K562 (cell line): ENCODE measurements around the gene FAM168B. TPM values are rescaled to one million over a fixed set of nuclear protein-coding genes. Genes with fewer than 3 reads are reported as not detected.

Source experiments
- ATAC-seq: fragments of 200-7000 bp; cut with Tn5 transposase; 3 replicates; pipeline ENCODE4 v1.9.1; 2020; ENCODE audit warnings: moderate library complexity
- BruUV-seq: library from RNA; stranded (reverse); fragments of 400-500 nt; replicated peaks from 2 replicates; lab custom pipeline; 2021; lab: Mats Ljungman, UMichigan
- CTCF ChIA-PET: fragments of 300-600 bp; formaldehyde crosslinking; extraction: SDS; loops from one replicate; lab custom pipeline; 2021; ENCODE audit warnings: low intra/inter-chr PET ratio; lab: Yijun Ruan, JAX
- POLR2A ChIA-PET: fragments of 300-600, 350-650 bp; sonication (Branson Sonifier 250); formaldehyde crosslinking; extraction: SDS; loops from one replicate; lab custom pipeline; 2021; ENCODE audit warnings: antibody characterized with exemption, inconsistent platforms; lab: Yijun Ruan, JAX
- DNase-seq, 4 experiments: peaks; one replicate each; pipeline versions ENCODE4 v3.0.0 to v3.0.0-alpha.2; 2011 to 2018; ENCODE audit warnings: low spot score in 3 of 4, mixed read lengths in 3 of 4; ENCODE audit errors: extremely low read depth in 1 of 4
- FAIRE-seq: peaks from 2 replicates; lab custom pipeline; 2011; peaks lifted over from hg19 to GRCh38; lab: Jason Lieb, UNC
- H2AFZ ChIP-seq: 2 replicates; pipeline ENCODE4 v1.6.0; 2011; ENCODE audit warnings: low read depth, low read length, control low read depth, inconsistent platforms
- H3K27ac ChIP-seq: fragments of 200-600 bp; 3 replicates; pipeline ENCODE4 v1.8.0; 2011; ENCODE audit warnings: low read depth, mild to moderate bottlenecking, control low read depth, inconsistent platforms, low read length, moderate library complexity, mixed read lengths; ENCODE audit errors: extremely low read depth
- H3K27me3 ChIP-seq, 2 experiments: fragments of 300-600 bp in 1 of 2; 2 replicates in 1 of 2; 3 replicates in 1 of 2; pipeline versions ENCODE4 v1.6.0 to v1.8.0; 2011; ENCODE audit warnings: inconsistent platforms in 2 of 2, low read length in 2 of 2, mild to moderate bottlenecking in 1 of 2, mixed read lengths in 1 of 2, moderate library complexity in 1 of 2; ENCODE audit not compliant: control insufficient read depth in 2 of 2, insufficient read depth in 2 of 2
- H3K36me3 ChIP-seq: fragments of 300-600 bp; 3 replicates; pipeline ENCODE4 v1.8.0; 2011; ENCODE audit warnings: mild to moderate bottlenecking, low read length, inconsistent platforms; ENCODE audit not compliant: control insufficient read depth, insufficient read depth
- H3K4me1 ChIP-seq, 2 experiments: fragments of 200-600 bp in 1 of 2; replicated peaks in 1 of 2; 2 replicates in 1 of 2; 3 replicates in 1 of 2; pipeline versions ENCODE4 v1.5.1 to v1.8.0; 2011; ENCODE audit warnings: inconsistent platforms in 2 of 2, low read length in 2 of 2, mild to moderate bottlenecking in 1 of 2, mixed read lengths in 1 of 2, moderate library complexity in 1 of 2; ENCODE audit not compliant: control insufficient read depth in 2 of 2, insufficient read depth in 2 of 2
- H3K4me2 ChIP-seq: 2 replicates; pipeline ENCODE4 v1.6.1; 2011; ENCODE audit warnings: low read length, control low read depth, inconsistent platforms, mixed read lengths; ENCODE audit not compliant: insufficient read depth
- H3K4me3 ChIP-seq: fragments of 200-600 bp; sonication (generic), shearing (Covaris generic); 2 replicates; pipeline ENCODE4 v1.5.1; 2016; ENCODE audit warnings: control low read depth, inconsistent platforms
- H3K79me2 ChIP-seq: fragments of 200-600 bp; 3 replicates; pipeline ENCODE4 v1.8.0; 2011; ENCODE audit warnings: low read length, inconsistent platforms; ENCODE audit not compliant: control insufficient read depth, insufficient read depth
- H3K9ac ChIP-seq, 2 experiments: 2 replicates each; pipeline versions ENCODE4 v1.6.0 to v1.6.1; 2011; ENCODE audit warnings: low read depth in 2 of 2, low read length in 2 of 2, control low read depth in 1 of 2, inconsistent platforms in 1 of 2, mild to moderate bottlenecking in 1 of 2, mixed read lengths in 1 of 2; ENCODE audit not compliant: insufficient read depth in 1 of 2
- H3K9me1 ChIP-seq: one replicate; pipeline ENCODE4 v1.6.0; 2011; ENCODE audit warnings: inconsistent platforms, mild to moderate bottlenecking, low read length, moderate library complexity; ENCODE audit not compliant: control insufficient read depth, insufficient read depth
- H3K9me3 ChIP-seq: replicated peaks from 2 replicates; pipeline ENCODE4 v1.5.1; 2011; ENCODE audit warnings: low read depth, low read length, inconsistent platforms; ENCODE audit not compliant: control insufficient read depth, insufficient read depth
- H4K20me1 ChIP-seq: replicated peaks from 2 replicates; pipeline ENCODE4 v1.6.1; 2011; ENCODE audit warnings: low read length, inconsistent platforms, mixed read lengths; ENCODE audit not compliant: control insufficient read depth, insufficient read depth
- ARHGAP35 ChIP-seq: fragments of 450-650 bp; IDR thresholded peaks from 2 replicates; pipeline ENCODE4 v1.6.1; 2018; ENCODE audit not compliant: partially characterized antibody
- ARID2 ChIP-seq: fragments of 450-650 bp; IDR thresholded peaks from 2 replicates; pipeline ENCODE4 v1.6.1; 2017; ENCODE audit warnings: antibody characterized with exemption, mild to moderate bottlenecking
- BDP1 ChIP-seq: IDR thresholded peaks from 3 replicates; pipeline ENCODE4 v1.6.1; 2011; ENCODE audit not compliant: insufficient read length, insufficient read depth
- CBFA2T3 ChIP-seq: fragments of 450-650 bp; IDR thresholded peaks from 2 replicates; pipeline ENCODE4 v1.6.1; 2017
- CHD1 ChIP-seq: fragments of 200-600 bp; sonication (generic); IDR thresholded peaks from one replicate; pipeline ENCODE4 v1.6.1; 2012; ENCODE audit warnings: mild to moderate bottlenecking, moderate library complexity, low read length, inconsistent platforms
- CXXC5 ChIP-seq: fragments of 250-450 bp; sonication (Bioruptor Pico); IDR thresholded peaks from 2 replicates; pipeline ENCODE4 v1.8.0; 2022; ENCODE audit warnings: inconsistent platforms, mild to moderate bottlenecking, moderate library complexity
- JUND ChIP-seq, 2 experiments: IDR thresholded peaks; 2 replicates in 1 of 2; 3 replicates in 1 of 2; pipeline ENCODE4 v1.6.1; 2011; ENCODE audit warnings: borderline replicate concordance in 2 of 2, low read depth in 2 of 2, low read length in 2 of 2, improper control_type of control experiment in 1 of 2, missing biosample characterization in 1 of 2, missing genetic modification characterization in 1 of 2, missing genetic modification reagents in 1 of 2
- MED1 ChIP-seq: sonication (generic); formaldehyde crosslinking; IDR thresholded peaks from 2 replicates; pipeline ENCODE4 v1.8.1; 2023; ENCODE audit warnings: missing genetic modification reagents, borderline replicate concordance
- MTA2 ChIP-seq: fragments of 450-650 bp; IDR thresholded peaks from 2 replicates; pipeline ENCODE4 v1.6.1; 2016; ENCODE audit warnings: low read depth
- RBBP5 ChIP-seq: fragments of 200-600 bp; sonication (generic); IDR thresholded peaks from 2 replicates; pipeline ENCODE4 v1.6.1; 2012; ENCODE audit warnings: borderline replicate concordance, mild to moderate bottlenecking, low read length, control low read depth, inconsistent platforms; ENCODE audit not compliant: insufficient read depth, poor library complexity, severe bottlenecking
- U2AF2 ChIP-seq: fragments of 200-400 bp; formaldehyde crosslinking; optimal IDR thresholded peaks from 2 replicates; pipeline ENCODE3; 2017; ENCODE audit warnings: low read depth, mild to moderate bottlenecking, low read length
- XRCC5 ChIP-seq: fragments of 200-400 bp; formaldehyde crosslinking; IDR thresholded peaks from 2 replicates; pipeline ENCODE4 v1.6.1; 2017; ENCODE audit warnings: low read depth, mild to moderate bottlenecking, low read length
- ZNF324 ChIP-seq: fragments of 250-450 bp; sonication (Bioruptor Pico); IDR thresholded peaks from 2 replicates; pipeline ENCODE4 v1.4.0; 2020; ENCODE audit warnings: mild to moderate bottlenecking
- ZNF57 ChIP-seq: fragments of 450-650 bp; formaldehyde crosslinking; IDR thresholded peaks from 2 replicates; pipeline ENCODE4 v1.4.0; 2020; ENCODE audit warnings: mild to moderate bottlenecking, moderate library complexity
- ZSCAN32 ChIP-seq: fragments of 450-650 bp; formaldehyde crosslinking; IDR thresholded peaks from 2 replicates; pipeline ENCODE4 v1.4.0; 2020; ENCODE audit warnings: mild to moderate bottlenecking, moderate library complexity
- WGBS: fragments of 100-300 bp; shearing (Covaris generic); methylation state at CpG from one replicate; pipeline ENCODE4 v1.1.6; 2016; ENCODE audit warnings: low coverage, mixed read lengths; ENCODE audit not compliant: insufficient coverage; ENCODE audit errors: missing lambda C conversion rate; 5-methylcytosine and 5-hydroxymethylcytosine counted together
- in situ Hi-C: fragments of 300-500 bp; cut with MboI; formaldehyde crosslinking; loops from 4 replicates; pipeline ENCODE4 v1.15.0; 2018; ENCODE audit warnings: inconsistent platforms, mixed read lengths
- intact Hi-C: fragments of 100-400 bp; cut with micrococcal nuclease; formaldehyde crosslinking; loops from 2 replicates; pipeline ENCODE4 v1.14.2; 2022
- polyA plus RNA-seq, 8 experiments: library from polyadenylated mRNA; depleted of rRNA in 4 of 8; stranded (reverse) in 5 of 8; unstranded in 3 of 8; fragments of >200 nt; fragmentation: Nextera tagmentation in 2 of 8; fragmentation: Illumina TruSeq in 1 of 8; extraction: Ambion mirVana in 2 of 8; extraction: Trizol in 1 of 8; gene quantifications; 2 replicates each; pipeline versions ENCODE4 v1.2.1 to v1.2.3, GENCODE V29; 2011 to 2014; ENCODE audit warnings: inconsistent platforms in 1 of 8, missing spikeins in 1 of 8
- total RNA-seq, 7 experiments: library from RNA; depleted of rRNA in 6 of 7; stranded (reverse); fragments of >200 nt in 6 of 7; fragmentation: Illumina TruSeq in 2 of 7; extraction: Trizol in 2 of 7; gene quantifications; 2 replicates each; pipeline versions ENCODE4 v1.2.1 to v1.2.3, GENCODE V29; 2011 to 2021; ENCODE audit warnings: low replicate concordance in 1 of 7
- TF ChIP-seq, protein P1 (sequence below): sonication (generic); formaldehyde crosslinking; IDR thresholded peaks from 2 replicates; pipeline ENCODE4 v1.8.0; 2022; ENCODE audit warnings: missing genetic modification reagents, mild to moderate bottlenecking, borderline replicate concordance
- TF ChIP-seq, protein P2 (sequence below): sonication (generic); formaldehyde crosslinking; IDR thresholded peaks from 2 replicates; pipeline ENCODE4 v1.8.0; 2022; ENCODE audit warnings: missing genetic modification reagents, mild to moderate bottlenecking, borderline replicate concordance
- TF ChIP-seq, protein P3 (sequence below): IDR thresholded peaks from 2 replicates; pipeline ENCODE4 v1.6.1; 2011; ENCODE audit warnings: borderline replicate concordance, low read depth, mild to moderate bottlenecking, moderate library complexity, low read length; ENCODE audit not compliant: insufficient read depth, poor library complexity, severe bottlenecking

The FAM168B gene
- total and polyA plus RNA-seq, 9 of the 15 experiments (the other 6 are each of a cell fraction or from before 2014, with no cell fraction given) = 3.3 to 76.0 (median 46.1) TPM

DNA sequence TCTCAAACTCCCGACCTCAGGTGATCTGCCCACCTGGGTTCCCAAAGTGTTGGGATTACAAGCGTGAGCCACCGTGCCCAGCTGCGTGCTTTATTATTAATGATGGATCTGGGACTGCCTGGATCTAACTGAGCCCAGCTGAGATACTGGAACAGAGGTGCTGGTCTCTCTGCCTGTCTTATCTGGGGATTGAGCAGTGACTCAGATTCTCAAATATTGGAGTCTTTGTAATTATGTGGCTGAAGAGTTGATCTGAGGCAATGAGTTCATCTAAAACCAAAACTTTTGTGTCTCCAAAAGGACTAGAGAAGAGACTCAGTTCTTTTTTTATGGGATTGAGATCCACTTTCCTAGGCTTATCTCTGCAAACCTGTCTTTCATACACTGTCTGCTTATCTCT, 28.2 kb upstream of the FAM168B start:
- Histone ChIP-seq H3K4me1 (no peaks in the 10 kb centered on the region), H2AFZ (no peak overlapping the region), H3K27me3 (no peaks in the 10 kb centered on the region), H3K9ac (no peak overlapping the region), H3K27ac (no peak overlapping the region), H3K79me2 (peaks cover 65% of the 10 kb centered on the region), H4K20me1 (peaks cover 6% of the 10 kb centered on the region; the same call in 1 of the 2 replicates), H3K9me1 (peaks cover 9% of the 10 kb centered on the region), H3K9me3 (no peaks in the 10 kb centered on the region), H3K36me3 (peaks cover 58% of the 10 kb centered on the region), H3K4me2 (no peak overlapping the region), H3K4me3 (no peak overlapping the region)
- in situ Hi-C loops (no loop called here), intact Hi-C loops (no loop called here)
- BruUV-seq = no TSS peak
- CTCF ChIA-PET = no interaction called here
- POLR2A ChIA-PET = interaction anchor here (0.5 kb wide), 1 partner anchor 40 kb away, joined by 3 read pairs; no protein-coding TSS in a partner anchor
- WGBS = 92% methylated on average over 4 of the region's 4 CpGs
- ATAC-seq (no peak), FAIRE-seq (no peak), DNase-seq (no peak)
- TF ChIP-seq ARID2 (no peak), MED1 (no peak), ZNF324 (CRISPR knock-in tag) (no peak), CBFA2T3 (peak; percentile 27; the same call in 1 of the 2 replicates), XRCC5 (no peak), U2AF2 (no peak), ZNF57 (CRISPR knock-in tag) (no peak), MTA2 (no peak), ARHGAP35 (no peak), CXXC5 (CRISPR knock-in tag) (no peak), RBBP5 (no peak), CHD1 (no peak), JUND (IDR thresholded peaks at IDR 0.05; ENCODE audit: borderline replicate concordance, low read depth, low read length) (no peak), JUND (tag; IDR thresholded peaks at IDR 0.05; ENCODE audit: borderline replicate concordance, low read depth, low read length) (no peak), BDP1 (no peak), ZSCAN32 (CRISPR knock-in tag) (no peak)
- TF ChIP-seq, protein P1, sequence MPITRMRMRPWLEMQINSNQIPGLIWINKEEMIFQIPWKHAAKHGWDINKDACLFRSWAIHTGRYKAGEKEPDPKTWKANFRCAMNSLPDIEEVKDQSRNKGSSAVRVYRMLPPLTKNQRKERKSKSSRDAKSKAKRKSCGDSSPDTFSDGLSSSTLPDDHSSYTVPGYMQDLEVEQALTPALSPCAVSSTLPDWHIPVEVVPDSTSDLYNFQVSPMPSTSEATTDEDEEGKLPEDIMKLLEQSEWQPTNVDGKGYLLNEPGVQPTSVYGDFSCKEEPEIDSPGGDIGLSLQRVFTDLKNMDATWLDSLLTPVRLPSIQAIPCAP (CRISPR knock-in tag) = no peak
- TF ChIP-seq, protein P2, sequence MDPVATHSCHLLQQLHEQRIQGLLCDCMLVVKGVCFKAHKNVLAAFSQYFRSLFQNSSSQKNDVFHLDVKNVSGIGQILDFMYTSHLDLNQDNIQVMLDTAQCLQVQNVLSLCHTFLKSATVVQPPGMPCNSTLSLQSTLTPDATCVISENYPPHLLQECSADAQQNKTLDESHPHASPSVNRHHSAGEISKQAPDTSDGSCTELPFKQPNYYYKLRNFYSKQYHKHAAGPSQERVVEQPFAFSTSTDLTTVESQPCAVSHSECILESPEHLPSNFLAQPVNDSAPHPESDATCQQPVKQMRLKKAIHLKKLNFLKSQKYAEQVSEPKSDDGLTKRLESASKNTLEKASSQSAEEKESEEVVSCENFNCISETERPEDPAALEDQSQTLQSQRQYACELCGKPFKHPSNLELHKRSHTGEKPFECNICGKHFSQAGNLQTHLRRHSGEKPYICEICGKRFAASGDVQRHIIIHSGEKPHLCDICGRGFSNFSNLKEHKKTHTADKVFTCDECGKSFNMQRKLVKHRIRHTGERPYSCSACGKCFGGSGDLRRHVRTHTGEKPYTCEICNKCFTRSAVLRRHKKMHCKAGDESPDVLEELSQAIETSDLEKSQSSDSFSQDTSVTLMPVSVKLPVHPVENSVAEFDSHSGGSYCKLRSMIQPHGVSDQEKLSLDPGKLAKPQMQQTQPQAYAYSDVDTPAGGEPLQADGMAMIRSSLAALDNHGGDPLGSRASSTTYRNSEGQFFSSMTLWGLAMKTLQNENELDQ (CRISPR knock-in tag) = no peak
- TF ChIP-seq, protein P3, sequence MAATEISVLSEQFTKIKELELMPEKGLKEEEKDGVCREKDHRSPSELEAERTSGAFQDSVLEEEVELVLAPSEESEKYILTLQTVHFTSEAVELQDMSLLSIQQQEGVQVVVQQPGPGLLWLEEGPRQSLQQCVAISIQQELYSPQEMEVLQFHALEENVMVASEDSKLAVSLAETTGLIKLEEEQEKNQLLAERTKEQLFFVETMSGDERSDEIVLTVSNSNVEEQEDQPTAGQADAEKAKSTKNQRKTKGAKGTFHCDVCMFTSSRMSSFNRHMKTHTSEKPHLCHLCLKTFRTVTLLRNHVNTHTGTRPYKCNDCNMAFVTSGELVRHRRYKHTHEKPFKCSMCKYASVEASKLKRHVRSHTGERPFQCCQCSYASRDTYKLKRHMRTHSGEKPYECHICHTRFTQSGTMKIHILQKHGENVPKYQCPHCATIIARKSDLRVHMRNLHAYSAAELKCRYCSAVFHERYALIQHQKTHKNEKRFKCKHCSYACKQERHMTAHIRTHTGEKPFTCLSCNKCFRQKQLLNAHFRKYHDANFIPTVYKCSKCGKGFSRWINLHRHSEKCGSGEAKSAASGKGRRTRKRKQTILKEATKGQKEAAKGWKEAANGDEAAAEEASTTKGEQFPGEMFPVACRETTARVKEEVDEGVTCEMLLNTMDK = no peak
